ENCODE measurements around the gene EXTL1. TPM values are rescaled to one million over a fixed set of nuclear protein-coding genes. Genes with fewer than 3 reads are reported as not detected.

Gene EXTL1
- polyA plus RNA-seq, 4 donors: 0.41 to 0.51 TPM; not detected in 2

DNA sequence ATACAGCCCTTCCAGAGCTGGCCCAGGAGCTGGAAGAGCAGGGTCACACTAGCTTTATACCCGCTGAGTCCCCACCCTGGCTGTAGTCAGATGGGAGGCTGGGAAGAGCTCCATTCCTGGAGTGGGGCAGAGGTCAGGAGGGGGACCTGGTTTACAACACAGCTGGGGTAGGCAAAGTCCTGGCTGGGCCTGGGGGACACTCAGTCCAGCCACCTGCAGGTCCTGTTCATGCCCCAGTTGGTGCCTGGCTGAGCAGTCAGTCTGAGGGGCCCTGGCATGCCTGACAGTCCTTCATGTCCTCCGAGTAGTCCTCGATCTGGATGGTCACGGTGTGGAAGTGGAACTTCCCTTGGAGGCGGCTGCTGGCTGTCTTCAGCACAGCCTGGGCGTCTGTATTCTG is 17.3 kb downstream of the EXTL1 start:
- Histone ChIP-seq H3K27me3 (ENCODE audit: control insufficient read depth in 3 of 3, insufficient read depth in 3 of 3, low read length in 3 of 3) (peaks cover 0 to 10% (median 0%) of the 10 kb centered on the region in 3 donors), H3K4me3 (ENCODE audit: low read depth in 1 of 3, low read length in 3 of 3) (no peak overlapping the region), H3K4me1 (ENCODE audit: control insufficient read depth in 3 of 3, insufficient read depth in 2 of 3, low read depth in 1 of 3, low read length in 2 of 3) (peaks cover 0 to 27% (median 3%) of the 10 kb centered on the region in 3 donors), H3K36me3 (ENCODE audit: control insufficient read depth in 3 of 3, insufficient read depth in 2 of 3, low read depth in 1 of 3, low read length in 3 of 3) (peaks cover 0 to 68% (median 0%) of the 10 kb centered on the region in 3 donors), H3K27ac (ENCODE audit: low read depth in 1 of 3, low read length in 2 of 3) (no peak overlapping the region), H3K9me3 (ENCODE audit: control insufficient read depth in 2 of 2, insufficient read depth in 1 of 2, low read depth in 1 of 2, low read length in 1 of 2) (no peaks in the 10 kb centered on the region)
- DNase-seq (no peak), FAIRE-seq (no peak)
- WGBS, 3 donors: 74 to 82% (median 77%) methylated on average over 6 of the region's 6 CpGs

DNA sequence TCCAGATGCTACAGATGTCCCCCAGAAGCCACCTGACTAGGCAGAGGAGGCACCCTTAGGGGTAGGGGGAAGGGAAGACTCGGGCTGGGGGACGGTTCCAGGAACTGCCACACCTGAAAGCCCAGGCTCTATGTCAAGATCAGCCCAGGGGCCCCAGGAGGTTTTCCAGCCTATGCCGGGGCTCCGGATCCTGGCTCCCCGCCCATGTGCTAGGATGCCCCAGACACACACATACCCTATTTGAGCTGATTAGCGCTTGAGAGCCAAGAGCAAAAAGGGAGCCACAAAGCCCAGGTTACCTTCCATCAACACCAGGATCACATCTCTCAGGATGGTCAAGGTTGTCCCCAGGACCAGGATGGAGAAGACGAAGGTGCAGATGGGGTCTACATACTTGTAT is 19.8 kb downstream of the EXTL1 start:
- no peak overlapping the region for H3K4me3 ChIP-seq (ENCODE audit: low read depth in 1 of 3, low read length in 3 of 3)
- peaks cover 0 to 32% (median 0%) of the 10 kb centered on the region in 3 donors for H3K4me1 ChIP-seq (ENCODE audit: control insufficient read depth in 3 of 3, insufficient read depth in 2 of 3, low read depth in 1 of 3, low read length in 2 of 3)
- H3K27ac ChIP-seq (ENCODE audit: low read depth in 1 of 3, low read length in 2 of 3): no peak overlapping the region
- H3K27me3 ChIP-seq (ENCODE audit: control insufficient read depth in 3 of 3, insufficient read depth in 3 of 3, low read length in 3 of 3): peaks cover 6 to 12% (median 8%) of the 10 kb centered on the region in 3 donors
- H3K36me3 ChIP-seq (ENCODE audit: control insufficient read depth in 3 of 3, insufficient read depth in 2 of 3, low read depth in 1 of 3, low read length in 3 of 3): peaks cover 0 to 74% (median 0%) of the 10 kb centered on the region in 3 donors
- DNase-seq: no peak
- H3K9me3 ChIP-seq (ENCODE audit: control insufficient read depth in 2 of 2, insufficient read depth in 1 of 2, low read depth in 1 of 2, low read length in 1 of 2): no peaks in the 10 kb centered on the region
- no peak for FAIRE-seq
- 77 to 86% (median 80%) methylated on average over 7 of the region's 7 CpGs for WGBS, 3 donors

DNA sequence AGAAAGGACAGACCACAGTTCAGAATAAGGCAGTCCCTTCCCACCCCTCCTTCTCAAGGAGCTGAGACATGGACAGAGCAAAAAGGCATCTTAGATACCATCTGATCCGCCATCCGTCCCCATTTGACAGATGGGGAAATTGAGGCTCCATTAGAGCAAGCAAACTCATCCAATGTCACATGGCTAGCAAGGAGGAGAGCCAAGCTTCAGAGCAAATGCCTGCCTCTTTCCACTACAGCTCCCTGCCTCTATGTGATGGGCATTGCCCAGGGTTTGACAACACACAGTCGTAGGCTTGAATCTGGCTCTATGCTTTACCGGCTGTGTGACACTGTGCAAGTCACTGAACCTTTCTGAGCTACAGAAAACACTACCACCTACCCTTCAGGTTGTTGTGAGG is 20.4 kb downstream of the EXTL1 start:
- DNase-seq (no peak), FAIRE-seq (no peak)
- no peaks in the 10 kb centered on the region for H3K9me3 ChIP-seq (ENCODE audit: control insufficient read depth in 2 of 2, insufficient read depth in 1 of 2, low read depth in 1 of 2, low read length in 1 of 2)
- H3K36me3 ChIP-seq (ENCODE audit: control insufficient read depth in 3 of 3, insufficient read depth in 2 of 3, low read depth in 1 of 3, low read length in 3 of 3): peaks cover 0 to 69% (median 0%) of the 10 kb centered on the region in 3 donors
- no peak overlapping the region for H3K27ac ChIP-seq (ENCODE audit: low read depth in 1 of 3, low read length in 2 of 3)
- peaks cover 9 to 18% (median 13%) of the 10 kb centered on the region in 3 donors for H3K27me3 ChIP-seq (ENCODE audit: control insufficient read depth in 3 of 3, insufficient read depth in 3 of 3, low read length in 3 of 3)
- WGBS, 3 donors: 65 to 70% (median 65%) methylated on average over 4 of the region's 4 CpGs
- H3K4me1 ChIP-seq (ENCODE audit: control insufficient read depth in 3 of 3, insufficient read depth in 2 of 3, low read depth in 1 of 3, low read length in 2 of 3): peaks cover 0 to 29% (median 0%) of the 10 kb centered on the region in 3 donors
- H3K4me3 ChIP-seq (ENCODE audit: low read depth in 1 of 3, low read length in 3 of 3): no peak overlapping the region

DNA sequence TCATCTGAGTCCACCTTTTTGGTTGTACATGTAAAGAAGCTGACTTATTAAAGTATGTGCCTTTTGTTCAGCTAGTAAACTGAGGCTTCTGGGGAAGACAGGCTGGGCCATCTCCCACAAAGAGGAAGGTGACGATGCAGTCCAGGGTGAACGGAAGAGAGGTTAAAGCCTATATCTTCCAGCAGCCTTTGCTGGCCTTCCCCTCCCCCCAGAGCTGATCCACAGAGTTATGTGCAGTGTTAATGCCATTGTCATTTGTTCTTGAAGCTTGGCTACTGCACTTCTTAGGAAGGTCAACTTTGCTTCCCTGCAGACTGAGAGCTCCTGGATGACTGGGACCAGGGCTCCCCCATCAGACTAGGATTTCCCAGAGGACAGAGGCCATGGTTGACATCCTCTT is 22.2 kb downstream of the EXTL1 start:
- WGBS, 3 donors: 74 to 90% (median 89%) methylated on average over 2 of the region's 2 CpGs
- FAIRE-seq: no peak

DNA sequence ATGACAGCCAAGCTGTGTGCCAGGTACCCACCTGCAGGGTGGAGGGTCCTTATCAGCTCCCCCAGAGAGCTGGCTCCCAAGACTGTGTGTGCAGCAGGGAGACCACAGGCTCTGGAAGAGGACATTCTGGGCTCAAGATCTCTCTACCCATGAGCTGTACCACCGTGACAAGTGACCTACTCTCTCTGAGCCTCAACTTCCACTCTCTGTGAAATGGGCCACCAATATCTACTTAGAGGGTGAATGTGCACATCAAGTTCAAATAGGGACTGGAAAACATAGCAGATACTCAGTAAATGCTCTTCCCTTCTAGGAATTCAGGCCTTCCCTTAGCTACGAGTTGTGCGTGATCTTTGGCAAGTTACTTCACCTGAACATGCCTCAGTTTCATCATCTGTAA is 22.8 kb downstream of the EXTL1 start:
- FAIRE-seq (no peak), DNase-seq (no peak)
- Histone ChIP-seq H3K27ac (ENCODE audit: low read depth in 1 of 3, low read length in 2 of 3) (no peak overlapping the region), H3K36me3 (ENCODE audit: control insufficient read depth in 3 of 3, insufficient read depth in 2 of 3, low read depth in 1 of 3, low read length in 3 of 3) (peaks cover 0 to 47% (median 0%) of the 10 kb centered on the region in 3 donors), H3K4me1 (ENCODE audit: control insufficient read depth in 3 of 3, insufficient read depth in 2 of 3, low read depth in 1 of 3, low read length in 2 of 3) (peaks cover 0 to 42% (median 2%) of the 10 kb centered on the region in 3 donors), H3K4me3 (ENCODE audit: low read depth in 1 of 3, low read length in 3 of 3) (peak overlapping the region in 1 of 3 donors; percentile 73), H3K9me3 (ENCODE audit: control insufficient read depth in 2 of 2, insufficient read depth in 1 of 2, low read depth in 1 of 2, low read length in 1 of 2) (no peaks in the 10 kb centered on the region), H3K27me3 (ENCODE audit: control insufficient read depth in 3 of 3, insufficient read depth in 3 of 3, low read length in 3 of 3) (peaks cover 12 to 22% (median 14%) of the 10 kb centered on the region in 3 donors)
- 81 to 87% (median 83%) methylated on average over 3 of the region's 3 CpGs for WGBS, 3 donors

More for the DNA sequence above, 22.2 kb downstream of the EXTL1 start:
- Histone ChIP-seq H3K4me3 (ENCODE audit: low read depth in 1 of 3, low read length in 3 of 3) (no peak overlapping the region), H3K27me3 (ENCODE audit: control insufficient read depth in 3 of 3, insufficient read depth in 3 of 3, low read length in 3 of 3) (peaks cover 9 to 22% (median 14%) of the 10 kb centered on the region in 3 donors), H3K36me3 (ENCODE audit: control insufficient read depth in 3 of 3, insufficient read depth in 2 of 3, low read depth in 1 of 3, low read length in 3 of 3) (peaks cover 0 to 54% (median 0%) of the 10 kb centered on the region in 3 donors), H3K4me1 (ENCODE audit: control insufficient read depth in 3 of 3, insufficient read depth in 2 of 3, low read depth in 1 of 3, low read length in 2 of 3) (peaks cover 0 to 36% (median 0%) of the 10 kb centered on the region in 3 donors), H3K9me3 (ENCODE audit: control insufficient read depth in 2 of 2, insufficient read depth in 1 of 2, low read depth in 1 of 2, low read length in 1 of 2) (no peaks in the 10 kb centered on the region), H3K27ac (ENCODE audit: low read depth in 1 of 3, low read length in 2 of 3) (no peak overlapping the region)
- DNase-seq: no peak

DNA sequence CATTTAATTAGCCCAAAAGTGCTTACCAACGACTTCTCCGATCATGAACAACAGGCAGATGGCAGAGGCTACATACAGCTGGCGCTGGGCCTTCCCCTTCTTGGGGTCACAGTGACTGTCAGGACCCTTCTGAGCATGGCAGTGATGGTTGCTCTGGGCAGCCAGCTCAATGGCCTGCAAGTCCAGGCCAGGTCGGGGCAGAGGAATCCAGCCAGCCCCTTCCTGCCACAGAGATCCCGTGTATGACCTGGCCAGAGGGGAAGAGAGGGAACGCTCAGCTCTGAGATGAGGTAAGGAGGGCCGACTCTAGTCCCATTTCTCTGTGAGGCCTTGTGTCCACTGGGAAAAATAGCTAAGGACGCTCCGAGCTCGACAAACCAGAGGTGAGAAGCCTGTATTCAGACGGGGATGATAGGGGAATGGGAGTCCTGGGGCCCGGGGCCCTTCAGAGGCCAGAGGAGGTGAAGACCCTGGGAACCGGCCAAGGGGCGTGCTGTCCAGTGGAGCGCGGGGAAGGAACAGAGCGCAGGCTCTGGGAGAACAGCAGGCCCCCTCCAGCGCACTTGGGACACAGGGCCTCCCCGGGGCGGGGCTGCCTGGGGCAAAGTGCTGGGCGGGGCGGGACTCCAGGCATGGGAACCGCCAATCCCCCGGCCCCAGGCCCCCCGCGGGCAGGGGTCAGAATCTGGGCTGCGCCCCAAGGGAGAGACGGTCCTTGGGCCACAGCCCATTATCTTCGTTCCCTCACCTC is 23.6 kb downstream of the EXTL1 start:
- H3K27ac ChIP-seq (ENCODE audit: low read depth in 1 of 3, low read length in 2 of 3): peak overlapping the region in 1 of 3 donors; percentile 91
- H3K4me1 ChIP-seq (ENCODE audit: control insufficient read depth in 3 of 3, insufficient read depth in 2 of 3, low read depth in 1 of 3, low read length in 2 of 3): peaks cover 0 to 48% (median 2%) of the 10 kb centered on the region in 3 donors
- 28 to 42% (median 42%) methylated on average over 18 to 29 of the region's 29 CpGs for WGBS, 3 donors
- no peaks in the 10 kb centered on the region for H3K9me3 ChIP-seq (ENCODE audit: control insufficient read depth in 2 of 2, insufficient read depth in 1 of 2, low read depth in 1 of 2, low read length in 1 of 2)
- H3K27me3 ChIP-seq (ENCODE audit: control insufficient read depth in 3 of 3, insufficient read depth in 3 of 3, low read length in 3 of 3): peaks cover 14 to 22% (median 14%) of the 10 kb centered on the region in 3 donors
- peaks cover 0 to 41% (median 0%) of the 10 kb centered on the region in 3 donors for H3K36me3 ChIP-seq (ENCODE audit: control insufficient read depth in 3 of 3, insufficient read depth in 2 of 3, low read depth in 1 of 3, low read length in 3 of 3)
- H3K4me3 ChIP-seq (ENCODE audit: low read depth in 1 of 3, low read length in 3 of 3): peak overlapping the region in 2 of 3 donors; percentile 35 to 73
- FAIRE-seq (no peak), DNase-seq (peak; percentile 20 to 89)

DNA sequence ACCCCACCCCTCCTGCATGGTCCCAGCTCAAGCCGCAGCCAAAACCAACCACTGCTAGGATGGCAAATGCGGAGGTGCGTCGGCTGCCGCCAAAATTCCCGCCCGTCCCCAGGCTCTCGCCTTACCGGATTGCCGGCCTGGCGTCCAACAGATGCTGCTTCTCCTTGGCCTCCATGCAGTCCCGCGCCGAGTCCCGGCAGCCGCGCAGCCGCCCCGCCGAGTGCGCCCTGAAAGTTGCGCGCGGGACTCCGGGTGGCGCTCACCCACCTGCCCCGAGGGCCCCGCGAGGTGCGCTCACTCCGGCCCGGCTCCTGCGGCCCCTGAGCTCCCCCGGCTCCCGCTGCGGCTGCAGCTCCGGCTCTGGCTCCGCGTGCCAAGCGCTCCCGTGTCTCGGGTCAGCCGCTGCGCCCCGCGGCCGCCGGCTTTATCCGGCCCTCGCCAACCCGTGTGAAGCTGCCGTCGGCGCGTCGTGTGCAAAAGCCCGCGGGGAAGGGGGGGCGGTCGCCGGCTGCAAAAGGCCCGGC is 24.2 kb downstream of the EXTL1 start, which contains the start of gene SLC30A2:
Gene SLC30A2, minus strand, starts transcription at position 397 of the 524 bp plus-strand sequence. Its CDS starts 222 bp downstream, at position 175.
- Histone ChIP-seq H3K36me3 (ENCODE audit: control insufficient read depth in 3 of 3, insufficient read depth in 2 of 3, low read depth in 1 of 3, low read length in 3 of 3) (peaks cover 0 to 36% (median 0%) of the 10 kb centered on the region in 3 donors), H3K4me3 (ENCODE audit: low read depth in 1 of 3, low read length in 3 of 3) (peak within 1 kb of the TSS in 2 of 3 donors; percentile 35 to 73), H3K27me3 (ENCODE audit: control insufficient read depth in 3 of 3, insufficient read depth in 3 of 3, low read length in 3 of 3) (peaks cover 14 to 22% (median 15%) of the 10 kb centered on the region in 3 donors), H3K27ac (ENCODE audit: low read depth in 1 of 3, low read length in 2 of 3) (peak within 1 kb of the TSS in 1 of 3 donors; percentile 91), H3K4me1 (ENCODE audit: control insufficient read depth in 3 of 3, insufficient read depth in 2 of 3, low read depth in 1 of 3, low read length in 2 of 3) (peaks cover 0 to 51% (median 2%) of the 10 kb centered on the region in 3 donors), H3K9me3 (ENCODE audit: control insufficient read depth in 2 of 2, insufficient read depth in 1 of 2, low read depth in 1 of 2, low read length in 1 of 2) (no peaks in the 10 kb centered on the region)
- FAIRE-seq (no peak), DNase-seq (peak in 1 of 2 donors; percentile 81)
- WGBS, 3 donors: 1 to 2% (median 2%) methylated on average over 36 to 62 of the region's 62 CpGs
